GM23338 (cell line): ENCODE measurements around the gene NINJ1. TPM values are rescaled to one million over a fixed set of nuclear protein-coding genes. Genes with fewer than 3 reads are reported as not detected.
A peak's percentile ranks its signal among the peaks of the same experiment; 100 is the strongest.

Experiments used
- ATAC-seq: fragments of 200-7000 bp; cut with Tn5 transposase; 3 replicates; pipeline ENCODE4 v1.9.1; 2020
- DNase-seq: peaks from one replicate; pipeline ENCODE4 v3.0.0-alpha.2; 2015; ENCODE audit warnings: low spot score
- H2AFZ ChIP-seq: fragments of 200-600 bp; sonication (generic); 2 replicates; pipeline ENCODE4 v1.8.0; 2016; ENCODE audit warnings: antibody characterized with exemption, mild to moderate bottlenecking, moderate library complexity
- H3F3A ChIP-seq: fragments of 200-600 bp; sonication (generic); replicated peaks from 2 replicates; pipeline ENCODE4 v1.8.0; 2017; ENCODE audit warnings: antibody characterized with exemption, mixed run types, low read depth
- H3K27ac ChIP-seq: fragments of 200-600 bp; sonication (generic); 2 replicates; pipeline ENCODE4 v1.6.1; 2016; ENCODE audit warnings: low read depth
- H3K27me3 ChIP-seq: fragments of 200-600 bp; sonication (generic); 2 replicates; pipeline ENCODE4 v1.8.0; 2016; ENCODE audit warnings: mild to moderate bottlenecking, mixed run types, moderate library complexity; ENCODE audit not compliant: insufficient read depth
- H3K36me3 ChIP-seq: fragments of 200-600 bp; sonication (generic); 2 replicates; pipeline ENCODE4 v1.8.0; 2016; ENCODE audit warnings: mild to moderate bottlenecking; ENCODE audit not compliant: insufficient read depth
- H3K4me1 ChIP-seq: fragments of 200-600 bp; sonication (generic); 2 replicates; pipeline ENCODE4 v1.8.0; 2016; ENCODE audit warnings: mild to moderate bottlenecking, moderate library complexity; ENCODE audit not compliant: insufficient read depth
- H3K4me2 ChIP-seq: fragments of 200-600 bp; sonication (generic); 2 replicates; pipeline ENCODE4 v1.7.1; 2017; ENCODE audit warnings: mixed run types
- H3K4me3 ChIP-seq: fragments of 200-600 bp; sonication (generic); 2 replicates; pipeline ENCODE4 v1.6.1; 2016; ENCODE audit warnings: mixed run types
- H3K79me2 ChIP-seq: fragments of 200-600 bp; sonication (generic); replicated peaks from 2 replicates; pipeline ENCODE4 v1.8.0; 2017; ENCODE audit warnings: mild to moderate bottlenecking; ENCODE audit not compliant: insufficient read depth
- H3K9me2 ChIP-seq: fragments of 200-600 bp; sonication (generic); 2 replicates; pipeline ENCODE4 v1.8.0; 2017; ENCODE audit not compliant: insufficient read depth
- H4K20me1 ChIP-seq: fragments of 200-600 bp; sonication (generic); replicated peaks from 2 replicates; pipeline ENCODE4 v1.8.0; 2017; ENCODE audit warnings: mild to moderate bottlenecking; ENCODE audit not compliant: insufficient read depth
- H3K27ac Mint-ChIP-seq: 2 replicates; pipeline ENCODE4 v1.8.0; 2020; ENCODE audit warnings: inconsistent platforms, mild to moderate bottlenecking, moderate library complexity, mixed read lengths
- H3K27me3 Mint-ChIP-seq: 3 replicates; pipeline ENCODE4 v1.8.0; 2022; ENCODE audit warnings: low read depth, mild to moderate bottlenecking, moderate library complexity, mixed read lengths, inconsistent platforms; ENCODE audit not compliant: insufficient read depth, poor library complexity
- H3K36me3 Mint-ChIP-seq: 3 replicates; pipeline ENCODE4 v1.8.0; 2021; ENCODE audit warnings: low read depth, mild to moderate bottlenecking, inconsistent platforms, moderate library complexity, mixed read lengths
- H3K4me1 Mint-ChIP-seq: 3 replicates; pipeline ENCODE4 v1.8.0; 2020; ENCODE audit warnings: mild to moderate bottlenecking, inconsistent platforms, mixed read lengths
- H3K4me3 Mint-ChIP-seq: 3 replicates; pipeline ENCODE4 v1.8.0; 2021; ENCODE audit warnings: moderate library complexity, mild to moderate bottlenecking, inconsistent platforms, mixed read lengths
- H3K9me3 Mint-ChIP-seq: 3 replicates; pipeline ENCODE4 v1.8.0; 2020; ENCODE audit warnings: moderate library complexity, mild to moderate bottlenecking, inconsistent platforms, mixed read lengths
- CREB1 ChIP-seq: fragments of 250-450 bp; sonication (Bioruptor Pico); IDR thresholded peaks from 2 replicates; pipeline ENCODE4 v1.5.0; 2020; ENCODE audit warnings: low read depth, mild to moderate bottlenecking, moderate library complexity
- EZH2phosphoT487 ChIP-seq: fragments of 200-600 bp; sonication (generic); IDR thresholded peaks from one replicate; pipeline ENCODE4 v1.8.1; 2018; ENCODE audit warnings: antibody characterized with exemption; ENCODE audit not compliant: unreplicated experiment
- POLR2AphosphoS5 ChIP-seq: IDR thresholded peaks from 2 replicates; pipeline ENCODE4 v1.6.1; 2016; ENCODE audit warnings: antibody characterized with exemption, low read depth
- ZNF114 ChIP-seq: fragments of 250-450 bp; sonication (Bioruptor Pico); IDR thresholded peaks from 2 replicates; pipeline ENCODE4 v1.5.0; 2020; ENCODE audit warnings: mild to moderate bottlenecking, moderate library complexity
- ZNF462 ChIP-seq: fragments of 250-450 bp; sonication (Bioruptor Pico); IDR thresholded peaks from 2 replicates; pipeline ENCODE4 v1.5.0; 2020; ENCODE audit warnings: mild to moderate bottlenecking, moderate library complexity
- polyA plus RNA-seq: library from polyadenylated mRNA; unstranded; fragments of >200 nt; fragmentation: Nextera tagmentation; extraction: Ambion mirVana; gene quantifications from 2 replicates; pipeline ENCODE4 v1.2.1, GENCODE V29; 2016
- total RNA-seq: library from RNA; depleted of rRNA; stranded (reverse); fragments of >200 nt; shearing (Covaris generic); gene quantifications from 2 replicates; pipeline ENCODE4 v1.2.3, GENCODE V29; 2014

The NINJ1 gene
- total and polyA plus RNA-seq, 2 experiments from 2014 or later: 36.3 to 39.7 TPM

DNA sequence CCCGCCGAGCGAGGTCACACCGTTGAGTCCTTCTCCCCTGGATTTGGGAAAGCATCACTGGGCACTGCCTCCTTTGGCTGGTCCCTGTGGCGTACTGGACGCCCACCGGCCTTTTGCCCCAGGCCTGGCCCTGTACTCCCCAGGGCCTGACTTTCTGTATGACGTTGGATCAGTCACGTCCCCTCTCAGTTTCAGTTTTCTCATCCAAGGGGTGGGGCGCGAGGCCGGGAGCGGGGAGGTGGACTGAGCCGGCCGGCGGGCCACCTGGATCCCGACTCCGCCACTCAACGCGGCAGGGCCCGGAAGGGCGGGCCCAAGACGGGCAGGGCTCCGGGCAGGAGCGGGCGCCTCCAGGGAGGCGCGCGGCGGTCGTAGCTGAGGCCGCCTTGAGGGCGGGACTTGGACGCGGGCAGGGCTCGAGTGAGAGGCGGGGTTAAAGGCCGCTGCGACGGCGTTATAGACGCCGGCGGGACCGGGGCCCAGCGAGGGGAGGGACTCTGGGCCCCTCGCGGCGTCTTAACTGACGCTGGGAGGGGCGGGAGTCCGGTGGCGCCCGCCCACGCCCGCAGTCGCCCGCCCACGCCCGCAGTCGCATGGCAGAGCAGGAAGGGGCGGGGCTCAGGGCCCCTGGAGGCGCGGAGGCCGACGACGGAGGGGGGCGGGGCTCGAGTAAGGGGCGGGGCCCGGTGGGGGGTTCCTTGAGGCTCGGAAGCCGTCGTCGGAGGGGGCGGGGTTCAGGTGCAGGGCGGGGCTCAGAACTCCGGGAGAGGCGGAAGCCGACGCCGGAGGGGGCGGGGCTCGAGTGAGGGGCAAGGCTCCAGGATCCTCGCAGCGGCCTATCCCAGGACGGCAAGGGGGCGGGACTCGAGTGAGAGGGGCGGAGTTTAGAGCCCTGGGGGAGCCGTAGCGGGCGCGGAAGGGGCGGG, 38.6 kb downstream of the NINJ1 start:
- Histone ChIP-seq H3F3A (0 out of 2 replicates have a peak, but pooled peaks cover 8% of the 10 kb centered on the region), H3K27me3 (peaks cover 8% of the 10 kb centered on the region; the same call in 1 of the 2 replicates), H2AFZ (peak overlapping the region; percentile 83; the same call in 1 of the 2 replicates), H3K27ac (peak overlapping the region; percentile 81), H3K4me3 (peak overlapping the region; percentile 92), H3K36me3 (no peaks in the 10 kb centered on the region; the same call in 1 of the 2 replicates), H3K79me2 (peaks cover 6% of the 10 kb centered on the region; the same call in 1 of the 2 replicates), H3K4me1 (0 out of 2 replicates have a peak, but pooled peaks cover 3% of the 10 kb centered on the region), H3K9me2 (no peaks in the 10 kb centered on the region), H4K20me1 (no peaks in the 10 kb centered on the region), H3K4me2 (peak overlapping the region; percentile 73)
- TF ChIP-seq CREB1 (0 out of 2 replicates have a peak, but pooled peaks have one; percentile 37), POLR2AphosphoS5 (peak; percentile 73), ZNF114 (CRISPR knock-in tag) (no peak), ZNF462 (no peak), EZH2phosphoT487 (no peak)
- Mint-ChIP-seq H3K4me3 (peak overlapping the region; percentile 67; the same call in 2 of the 3 replicates), H3K27me3 (peaks cover 7% of the 10 kb centered on the region), H3K36me3 (no peaks in the 10 kb centered on the region), H3K4me1 (peaks cover 10% of the 10 kb centered on the region), H3K9me3 (no peaks in the 10 kb centered on the region; the same call in 2 of the 3 replicates), H3K27ac (peak overlapping the region; percentile 93; the same call in 1 of the 2 replicates)
- DNase-seq (peak; percentile 99), ATAC-seq (peak; percentile 89)
